Astrocyte (in vitro differentiated cells and primary cell): Measurements from ENCODE around the gene TMEM94. TPM values are rescaled to one million over a fixed set of nuclear protein-coding genes. Genes with fewer than 3 reads are reported as not detected.

Experiments
- DNase-seq: peaks from one replicate; pipeline ENCODE4 v3.0.0-alpha.2; 2010; ENCODE audit warnings: low read depth
- FAIRE-seq: peaks from 2 replicates; lab custom pipeline; 2011; peaks lifted over from hg19 to GRCh38; lab: Jason Lieb, UNC
- H2AFZ ChIP-seq: 2 replicates; pipeline ENCODE4 v1.6.0; 2012; ENCODE audit warnings: low read depth, low read length, inconsistent platforms
- H3K27ac ChIP-seq: 2 replicates; pipeline ENCODE4 v1.5.1; 2011; ENCODE audit warnings: low read depth, low read length, inconsistent platforms
- H3K27me3 ChIP-seq: 2 replicates; pipeline ENCODE4 v1.6.0; 2011; ENCODE audit warnings: low read length, inconsistent platforms; ENCODE audit not compliant: insufficient read depth
- H3K36me3 ChIP-seq: 2 replicates; pipeline ENCODE4 v1.5.1; 2011; ENCODE audit warnings: low read length, inconsistent platforms; ENCODE audit not compliant: insufficient read depth
- H3K4me1 ChIP-seq: 2 replicates; pipeline ENCODE4 v1.5.1; 2011; ENCODE audit warnings: low read length, inconsistent platforms; ENCODE audit not compliant: insufficient read depth
- H3K4me2 ChIP-seq: 2 replicates; pipeline ENCODE4 v1.6.0; 2012; ENCODE audit warnings: low read length, inconsistent platforms
- H3K4me3 ChIP-seq: 2 replicates; pipeline ENCODE4 v1.5.1; 2011; ENCODE audit warnings: low read depth, mild to moderate bottlenecking, low read length, inconsistent platforms; ENCODE audit not compliant: insufficient read depth
- H3K79me2 ChIP-seq: 2 replicates; pipeline ENCODE4 v1.6.0; 2012; ENCODE audit warnings: mild to moderate bottlenecking, low read length, inconsistent platforms; ENCODE audit not compliant: insufficient read depth
- H3K9ac ChIP-seq: 2 replicates; pipeline ENCODE4 v1.6.0; 2012; ENCODE audit warnings: mild to moderate bottlenecking, low read length, inconsistent platforms
- H3K9me3 ChIP-seq: 2 replicates; pipeline ENCODE4 v1.5.1; 2012; ENCODE audit warnings: low read depth, mild to moderate bottlenecking, low read length, inconsistent platforms; ENCODE audit not compliant: insufficient read depth
- H4K20me1 ChIP-seq: 2 replicates; pipeline ENCODE4 v1.6.0; 2012; ENCODE audit warnings: low read length, inconsistent platforms; ENCODE audit not compliant: insufficient read depth
- H3K27ac Mint-ChIP-seq: one replicate; pipeline ENCODE4 v1.8.0; 2021; ENCODE audit warnings: mild to moderate bottlenecking, mixed read lengths; ENCODE audit not compliant: unreplicated experiment
- H3K27me3 Mint-ChIP-seq: one replicate; pipeline ENCODE4 v1.8.0; 2021; ENCODE audit warnings: low read depth, mixed read lengths; ENCODE audit not compliant: unreplicated experiment
- H3K36me3 Mint-ChIP-seq: one replicate; pipeline ENCODE4 v1.8.0; 2021; ENCODE audit warnings: low read depth, mixed read lengths; ENCODE audit not compliant: unreplicated experiment
- H3K4me1 Mint-ChIP-seq: one replicate; pipeline ENCODE4 v1.8.0; 2021; ENCODE audit warnings: low read depth, mixed read lengths; ENCODE audit not compliant: unreplicated experiment
- H3K4me3 Mint-ChIP-seq: one replicate; pipeline ENCODE4 v1.8.0; 2021; ENCODE audit warnings: mild to moderate bottlenecking, moderate library complexity, mixed read lengths; ENCODE audit not compliant: unreplicated experiment
- H3K9me3 Mint-ChIP-seq: one replicate; pipeline ENCODE4 v1.8.0; 2021; ENCODE audit warnings: mild to moderate bottlenecking, mixed read lengths; ENCODE audit not compliant: unreplicated experiment
- CTCF ChIP-seq: IDR thresholded peaks from 2 replicates; pipeline ENCODE4 v1.5.1; 2011; ENCODE audit warnings: low read depth, mild to moderate bottlenecking, inconsistent platforms, low read length, moderate library complexity; ENCODE audit not compliant: insufficient read depth
- EZH2 ChIP-seq: IDR thresholded peaks from 2 replicates; pipeline ENCODE4 v1.6.1; 2012; ENCODE audit warnings: mild to moderate bottlenecking, low read length, inconsistent platforms; ENCODE audit not compliant: insufficient read depth
- total RNA-seq: library from RNA; stranded (reverse); gene quantifications from 2 replicates; pipeline ENCODE4 v1.2.1, GENCODE V29; 2021

Gene TMEM94
- total RNA-seq, 1 donor from 2014 or later = 52.4 TPM

- DNase-seq (peak; percentile 37), FAIRE-seq (no peak)
- Mint-ChIP-seq H3K4me1 (no peaks in the 10 kb centered on the region), H3K27me3 (peaks cover 12% of the 10 kb centered on the region), H3K9me3 (no peaks in the 10 kb centered on the region), H3K27ac (no peak overlapping the region), H3K36me3 (no peaks in the 10 kb centered on the region), H3K4me3 (no peak overlapping the region)
- H3K9ac ChIP-seq = peak overlapping the region; percentile 26
- H4K20me1 ChIP-seq = no peaks in the 10 kb centered on the region
- H3K27me3 ChIP-seq = peaks cover 5% of the 10 kb centered on the region
- TF ChIP-seq CTCF (peak; percentile 78), EZH2 (no peak)
- H3K9me3 ChIP-seq = no peaks in the 10 kb centered on the region
- no peaks in the 10 kb centered on the region for H3K4me1 ChIP-seq
- H3K4me3 ChIP-seq = no peak overlapping the region
- H3K79me2 ChIP-seq = no peaks in the 10 kb centered on the region
- H2AFZ ChIP-seq = peak overlapping the region; percentile 59
- peak overlapping the region; percentile 74 for H3K4me2 ChIP-seq
- no peaks in the 10 kb centered on the region for H3K36me3 ChIP-seq
- H3K27ac ChIP-seq = no peak overlapping the region
Measured at GRCh38 chr17:75412455-75413317, 43.7 kb upstream of the TMEM94 start.

DNA sequence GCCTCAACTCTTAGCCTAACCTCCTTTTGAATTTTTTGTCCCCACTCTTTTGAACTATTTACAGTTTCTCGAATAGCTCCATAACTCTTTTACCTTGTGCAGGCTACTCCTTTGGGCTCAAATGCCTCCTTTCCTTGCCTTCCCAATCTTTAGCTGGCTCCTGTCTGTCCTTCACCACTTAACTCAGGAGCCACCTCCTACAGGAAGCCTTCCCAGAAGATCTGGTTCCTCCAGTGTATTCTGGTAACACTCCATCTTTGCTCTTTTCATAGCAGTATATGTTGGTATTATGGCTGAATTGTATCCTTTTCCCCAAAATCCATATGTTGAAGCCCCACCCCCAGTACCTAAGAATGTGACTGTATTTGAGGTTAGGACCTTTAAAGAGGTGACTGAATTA lies 41.9 kb upstream of the TMEM94 start:
- TF ChIP-seq EZH2 (no peak), CTCF (no peak)
- no peaks in the 10 kb centered on the region for H3K4me1 ChIP-seq
- Mint-ChIP-seq H3K36me3 (no peaks in the 10 kb centered on the region), H3K27me3 (peaks cover 15% of the 10 kb centered on the region), H3K9me3 (no peaks in the 10 kb centered on the region), H3K4me1 (no peaks in the 10 kb centered on the region), H3K27ac (no peak overlapping the region), H3K4me3 (no peak overlapping the region)
- no peak overlapping the region for H3K4me3 ChIP-seq
- peaks cover 5% of the 10 kb centered on the region for H3K27me3 ChIP-seq
- H3K79me2 ChIP-seq = no peaks in the 10 kb centered on the region
- H4K20me1 ChIP-seq = no peaks in the 10 kb centered on the region
- no peak overlapping the region for H3K27ac ChIP-seq
- DNase-seq (no peak), FAIRE-seq (no peak)
- H3K36me3 ChIP-seq = no peaks in the 10 kb centered on the region
- no peak overlapping the region for H2AFZ ChIP-seq
- no peak overlapping the region for H3K4me2 ChIP-seq
- no peak overlapping the region for H3K9ac ChIP-seq
- no peaks in the 10 kb centered on the region for H3K9me3 ChIP-seq

DNA sequence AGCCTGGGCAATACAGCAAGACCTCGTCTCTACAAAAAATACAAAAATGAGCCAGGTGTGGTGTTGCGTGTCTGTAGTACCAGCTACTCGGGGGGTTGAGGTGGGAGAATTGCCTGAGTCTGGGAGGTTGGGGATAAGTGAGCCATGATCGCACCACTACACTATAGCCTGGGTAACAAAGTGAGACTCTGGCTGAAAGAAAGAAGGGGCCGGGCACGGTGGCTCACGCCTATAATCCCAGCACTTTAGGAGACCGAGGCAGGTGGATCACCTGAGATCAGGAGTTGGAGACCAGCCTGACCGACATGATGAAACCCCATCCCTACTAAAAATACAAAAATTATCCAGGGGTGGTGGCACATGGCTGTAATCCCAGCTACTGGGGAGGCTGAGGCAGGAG lies 40.4 kb upstream of the TMEM94 start:
- Mint-ChIP-seq H3K27me3 (peaks cover 11% of the 10 kb centered on the region), H3K27ac (no peak overlapping the region), H3K9me3 (no peaks in the 10 kb centered on the region), H3K4me3 (no peak overlapping the region), H3K4me1 (no peaks in the 10 kb centered on the region), H3K36me3 (no peaks in the 10 kb centered on the region)
- no peaks in the 10 kb centered on the region for H3K9me3 ChIP-seq
- no peak overlapping the region for H3K4me2 ChIP-seq
- H3K4me1 ChIP-seq = no peaks in the 10 kb centered on the region
- H3K4me3 ChIP-seq = no peak overlapping the region
- H3K36me3 ChIP-seq = no peaks in the 10 kb centered on the region
- FAIRE-seq = no peak
- TF ChIP-seq CTCF (no peak), EZH2 (no peak)
- no peak for DNase-seq
- H3K27ac ChIP-seq = no peak overlapping the region
- peaks cover 3% of the 10 kb centered on the region for H3K27me3 ChIP-seq
- H2AFZ ChIP-seq = no peak overlapping the region
- no peaks in the 10 kb centered on the region for H4K20me1 ChIP-seq
- H3K79me2 ChIP-seq = no peaks in the 10 kb centered on the region
- no peak overlapping the region for H3K9ac ChIP-seq
